Prostate gland (tissue), 2 donors: ENCODE data around the gene GOLGA6C.

Experiments used
- CTCF ChIP-seq, 4 experiments: fragments of 200-600 bp in 2 of 4; fragments of 450-650 bp in 2 of 4; sonication (generic) in 2 of 4; IDR thresholded peaks; 1 replicate in 3 of 4; 2 replicates in 1 of 4; pipeline ENCODE4 v1.5.1; 2016 to 2019; ENCODE audit warnings: antibody characterized with exemption in 4 of 4, mild to moderate bottlenecking in 2 of 4, moderate library complexity in 2 of 4
- POLR2A ChIP-seq: fragments of 450-650 bp; IDR thresholded peaks from one replicate; pipeline ENCODE4 v1.6.1; 2016; ENCODE audit warnings: antibody characterized with exemption, mild to moderate bottlenecking

GRCh38 chr15:75229191-75230015 lies 28.7 kb upstream of the GOLGA6C start:
- TF ChIP-seq CTCF (IDR thresholded peaks at IDR 0.05) (no peak), POLR2A (no peak)
